GM12878 (cell line): ENCODE data around the gene KCTD2. TPM values are rescaled to one million over a fixed set of nuclear protein-coding genes. Genes with fewer than 3 reads are reported as not detected.

Experiments
- ATF7 ChIP-seq: fragments of 450-650 bp; IDR thresholded peaks from 2 replicates; pipeline ENCODE4 v1.6.1; 2016; ENCODE audit warnings: low read depth, mild to moderate bottlenecking
- BACH1 ChIP-seq: fragments of 450-650 bp; IDR thresholded peaks from 2 replicates; pipeline ENCODE4 v1.6.1; 2017; ENCODE audit warnings: mild to moderate bottlenecking, borderline replicate concordance
- CBX3 ChIP-seq: fragments of 200-600 bp; sonication (generic); IDR thresholded peaks from 2 replicates; pipeline ENCODE4 v1.6.1; 2016; ENCODE audit warnings: low read depth, borderline replicate concordance
- CEBPZ ChIP-seq: fragments of 150-350 bp; IDR thresholded peaks from 2 replicates; pipeline ENCODE4 v1.6.1; 2016; ENCODE audit warnings: low read depth, low read length
- DPF2 ChIP-seq: fragments of 450-650 bp; IDR thresholded peaks from 2 replicates; pipeline ENCODE4 v1.6.1; 2017; ENCODE audit warnings: mild to moderate bottlenecking
- EED ChIP-seq: sonication (generic); IDR thresholded peaks from 2 replicates; pipeline ENCODE4 v1.6.1; 2016; ENCODE audit warnings: antibody characterized with exemption, low read depth
- IKZF2 ChIP-seq, 2 experiments: fragments of 450-650 bp; IDR thresholded peaks; 2 replicates each; pipeline ENCODE4 v1.6.1; 2017; ENCODE audit warnings: mild to moderate bottlenecking in 2 of 2, moderate library complexity in 2 of 2
- RELB ChIP-seq: fragments of 450-650 bp; IDR thresholded peaks from 2 replicates; pipeline ENCODE4 v1.6.1; 2017; ENCODE audit warnings: low read depth, mild to moderate bottlenecking, moderate library complexity
- SIX5 ChIP-seq: IDR thresholded peaks from 2 replicates; pipeline ENCODE4 v1.6.1; 2011; ENCODE audit warnings: mild to moderate bottlenecking, low read depth, low read length, moderate library complexity; ENCODE audit not compliant: severe bottlenecking
- SKIL ChIP-seq: fragments of 450-650 bp; IDR thresholded peaks from 2 replicates; pipeline ENCODE4 v1.6.1; 2017; ENCODE audit warnings: mild to moderate bottlenecking, low read depth, inconsistent platforms; ENCODE audit not compliant: poor library complexity, severe bottlenecking
- USF2 ChIP-seq: IDR thresholded peaks from 2 replicates; pipeline ENCODE4 v1.6.1; 2011; ENCODE audit warnings: low read depth, low read length, improper control_type of control experiment, borderline replicate concordance
- ZBTB40 ChIP-seq: fragments of 450-650 bp; IDR thresholded peaks from 2 replicates; pipeline ENCODE4 v1.6.1; 2016; ENCODE audit warnings: mild to moderate bottlenecking, moderate library complexity, borderline replicate concordance
- ZNF207 ChIP-seq: fragments of 450-650 bp; IDR thresholded peaks from 2 replicates; pipeline ENCODE4 v1.6.1; 2014; ENCODE audit warnings: antibody characterized with exemption, mild to moderate bottlenecking, borderline replicate concordance
- ZSCAN29 ChIP-seq: fragments of 450-650 bp; IDR thresholded peaks from 2 replicates; pipeline ENCODE4 v1.6.1; 2017; ENCODE audit warnings: mild to moderate bottlenecking, moderate library complexity
- polyA plus RNA-seq, 11 experiments: library from polyadenylated mRNA; depleted of rRNA in 4 of 11; unstranded in 6 of 11; stranded (reverse) in 5 of 11; fragments of >200 nt; fragmentation: Nextera tagmentation in 4 of 11; fragmentation: Illumina TruSeq in 1 of 11; extraction: Ambion mirVana in 4 of 11; extraction: Trizol in 1 of 11; gene quantifications; 1 replicate in 1 of 11; 2 replicates in 10 of 11; pipeline versions ENCODE4 v1.2.1 to v1.2.3, GENCODE V29; 2011 to 2016; ENCODE audit warnings: inconsistent platforms in 2 of 11, missing spikeins in 2 of 11, low read depth in 1 of 11
- total RNA-seq, 4 experiments: library from RNA; depleted of rRNA in 3 of 4; stranded (reverse); fragments of >200 nt in 3 of 4; fragmentation: Illumina TruSeq in 1 of 4; extraction: Trizol in 1 of 4; gene quantifications; 2 replicates each; pipeline versions ENCODE4 v1.2.1 to v1.2.3, GENCODE V29; 2013 to 2021

KCTD2 gene
- total and polyA plus RNA-seq, 10 of the 15 experiments (the other 5 are each of a cell fraction or from before 2014, with no cell fraction given): 1.5 to 27.5 (median 13.7) TPM

- TF ChIP-seq USF2 (peak; percentile 59; the same call in 1 of the 2 replicates), ZSCAN29 (peak; percentile 92), SKIL (peak; percentile 66), DPF2 (peak; percentile 17; the same call in 1 of the 2 replicates), ZBTB40 (peak; percentile 81), CBX3 (no peak), IKZF2 (IDR thresholded peaks at IDR 0.05) (peak; percentile 71 to 81; a peak in 3 of 4 replicates), BACH1 (no peak), EED (peak; percentile 67; the same call in 1 of the 2 replicates), SIX5 (no peak), RELB (peak; percentile 23; the same call in 1 of the 2 replicates), CEBPZ (no peak), ZNF207 (peak; percentile 94), ATF7 (peak; percentile 23; the same call in 1 of the 2 replicates)
Observed at GRCh38 chr17:75033346-75034235, 13.4 kb upstream of the KCTD2 start (continued).
